ENCODE measurements around the gene SLC9A2.

DNA sequence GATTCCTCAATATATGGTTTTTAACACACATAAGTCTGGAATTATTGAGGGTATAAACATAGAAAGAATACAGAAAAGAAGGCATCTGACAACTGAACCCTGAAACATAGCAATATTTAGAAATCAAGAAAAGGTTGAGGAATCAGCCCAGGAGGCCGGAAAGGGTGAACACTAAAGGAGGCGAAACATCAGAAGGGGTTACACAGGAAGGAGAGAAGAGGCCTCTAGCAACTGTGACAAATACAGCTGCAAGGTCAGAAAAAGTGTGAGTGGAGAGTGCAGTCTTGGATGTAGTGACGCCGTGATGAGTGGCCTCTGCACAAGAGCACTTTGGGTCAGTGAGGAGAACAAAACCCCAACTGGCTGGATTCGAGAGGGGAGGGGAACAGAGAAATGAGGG, 70.7 kb downstream of the SLC9A2 start:
- TF ChIP-seq, protein P1, sequence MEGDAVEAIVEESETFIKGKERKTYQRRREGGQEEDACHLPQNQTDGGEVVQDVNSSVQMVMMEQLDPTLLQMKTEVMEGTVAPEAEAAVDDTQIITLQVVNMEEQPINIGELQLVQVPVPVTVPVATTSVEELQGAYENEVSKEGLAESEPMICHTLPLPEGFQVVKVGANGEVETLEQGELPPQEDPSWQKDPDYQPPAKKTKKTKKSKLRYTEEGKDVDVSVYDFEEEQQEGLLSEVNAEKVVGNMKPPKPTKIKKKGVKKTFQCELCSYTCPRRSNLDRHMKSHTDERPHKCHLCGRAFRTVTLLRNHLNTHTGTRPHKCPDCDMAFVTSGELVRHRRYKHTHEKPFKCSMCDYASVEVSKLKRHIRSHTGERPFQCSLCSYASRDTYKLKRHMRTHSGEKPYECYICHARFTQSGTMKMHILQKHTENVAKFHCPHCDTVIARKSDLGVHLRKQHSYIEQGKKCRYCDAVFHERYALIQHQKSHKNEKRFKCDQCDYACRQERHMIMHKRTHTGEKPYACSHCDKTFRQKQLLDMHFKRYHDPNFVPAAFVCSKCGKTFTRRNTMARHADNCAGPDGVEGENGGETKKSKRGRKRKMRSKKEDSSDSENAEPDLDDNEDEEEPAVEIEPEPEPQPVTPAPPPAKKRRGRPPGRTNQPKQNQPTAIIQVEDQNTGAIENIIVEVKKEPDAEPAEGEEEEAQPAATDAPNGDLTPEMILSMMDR (conservative IDR thresholded peaks at IDR 0.05 in 1 of 2, IDR thresholded peaks at IDR 0.05 in 1 of 2; ENCODE audit: low read depth in 1 of 2, low read length in 2 of 2), result no peak
- TF ChIP-seq EZH2 (IDR thresholded peaks at IDR 0.05; ENCODE audit: low read length, missing control alignments), result no peak
